ENCODE results near the gene DNAH6.
A peak's percentile ranks its signal among the peaks of the same experiment; 100 is the strongest.

The DNAH6 gene

GRCh38 chr2:84731185-84731584 is 214.9 kb downstream of the DNAH6 start:
- H3K4me1 ChIP-seq (ENCODE audit: control insufficient read depth in 2 of 2, insufficient read depth in 1 of 2, low read depth in 1 of 2, low read length in 2 of 2): no peaks in the 10 kb centered on the region
- no peak overlapping the region for H3K14ac ChIP-seq (ENCODE audit: low read length)
- H3K79me1 ChIP-seq (ENCODE audit: low read depth, low read length): no peaks in the 10 kb centered on the region
- H2BK15ac ChIP-seq (ENCODE audit: low read length): no peak overlapping the region
- no CpG with 5 or more reads among the region's 3 CpGs for WGBS, 2 donors (ENCODE audit: extremely low coverage in 2 of 2, insufficient read length in 2 of 2, insufficient replicate concordance in 1 of 2)
- H3K4me3 ChIP-seq (ENCODE audit: low read length in 2 of 2): no peak overlapping the region
- no peak overlapping the region for H2BK12ac ChIP-seq (ENCODE audit: low read length)
- no peak overlapping the region for H4K91ac ChIP-seq (ENCODE audit: low read depth, low read length, poor library complexity)
- no peak overlapping the region for H3K4ac ChIP-seq (ENCODE audit: low read length)
- no peak overlapping the region for H3K27ac ChIP-seq (replicated peaks; ENCODE audit: low read length)
- H2BK120ac ChIP-seq (ENCODE audit: low read depth, low read length): no peak overlapping the region
- no peak overlapping the region for H2BK5ac ChIP-seq (ENCODE audit: low read length)
- no peak overlapping the region for H3K9ac ChIP-seq (ENCODE audit: low read depth, low read length, poor library complexity)
- H3K27me3 ChIP-seq (ENCODE audit: control insufficient read depth in 3 of 3, insufficient read depth in 3 of 3, low read depth in 1 of 3, low read length in 3 of 3): no peaks in the 10 kb centered on the region
- no peak overlapping the region for H4K8ac ChIP-seq (ENCODE audit: low read depth, low read length)
- H3K9me3 ChIP-seq (replicated peaks in 1 of 2; ENCODE audit: control insufficient read depth in 2 of 2, insufficient read depth in 1 of 2, low read depth in 1 of 2, low read length in 2 of 2): no peaks in the 10 kb centered on the region
- no peaks in the 10 kb centered on the region for H3K36me3 ChIP-seq (replicated peaks in 1 of 2; ENCODE audit: control insufficient read depth in 2 of 2, insufficient read depth in 2 of 2, low read length in 2 of 2)
- no peak overlapping the region for H3K18ac ChIP-seq (ENCODE audit: low read length)
- no peak overlapping the region for H3K4me2 ChIP-seq (ENCODE audit: insufficient read depth, low read length, poor library complexity, severe bottlenecking)
- no peak overlapping the region for H2AFZ ChIP-seq (ENCODE audit: low read length)
- DNase-seq (ENCODE audit: low spot score): no peak
- H3K23ac ChIP-seq (ENCODE audit: low read depth, low read length, poor library complexity): no peak overlapping the region
- no peak overlapping the region for H2AK5ac ChIP-seq (ENCODE audit: low read depth, low read length)

GRCh38 chr2:84732897-84733778 is 216.8 kb downstream of the DNAH6 start:
- no peak overlapping the region for H3K18ac ChIP-seq (ENCODE audit: low read length)
- no peaks in the 10 kb centered on the region for H3K9me3 ChIP-seq (replicated peaks in 1 of 2; ENCODE audit: control insufficient read depth in 2 of 2, insufficient read depth in 1 of 2, low read depth in 1 of 2, low read length in 2 of 2)
- H2BK15ac ChIP-seq (ENCODE audit: low read length): no peak overlapping the region
- H2AK5ac ChIP-seq (ENCODE audit: low read depth, low read length): no peak overlapping the region
- no peaks in the 10 kb centered on the region for H3K79me1 ChIP-seq (ENCODE audit: low read depth, low read length)
- no peak overlapping the region for H3K4me3 ChIP-seq (ENCODE audit: low read length in 2 of 2)
- no peak for DNase-seq (ENCODE audit: low spot score)
- H2BK12ac ChIP-seq (ENCODE audit: low read length): no peak overlapping the region
- H3K4me1 ChIP-seq (ENCODE audit: control insufficient read depth in 2 of 2, insufficient read depth in 1 of 2, low read depth in 1 of 2, low read length in 2 of 2): no peaks in the 10 kb centered on the region
- WGBS, 2 donors (ENCODE audit: extremely low coverage in 2 of 2, insufficient read length in 2 of 2, insufficient replicate concordance in 1 of 2): no CpG with 5 or more reads among the region's 6 CpGs
- H2AFZ ChIP-seq (ENCODE audit: low read length): no peak overlapping the region
- no peak overlapping the region for H3K9ac ChIP-seq (ENCODE audit: low read depth, low read length, poor library complexity)
- no peak overlapping the region for H3K14ac ChIP-seq (ENCODE audit: low read length)
- no peak overlapping the region for H3K27ac ChIP-seq (replicated peaks; ENCODE audit: low read length)
- H3K27me3 ChIP-seq (ENCODE audit: control insufficient read depth in 3 of 3, insufficient read depth in 3 of 3, low read depth in 1 of 3, low read length in 3 of 3): no peaks in the 10 kb centered on the region
- H3K4me2 ChIP-seq (ENCODE audit: insufficient read depth, low read length, poor library complexity, severe bottlenecking): no peak overlapping the region
- H2BK5ac ChIP-seq (ENCODE audit: low read length): no peak overlapping the region
- no peak overlapping the region for H4K91ac ChIP-seq (ENCODE audit: low read depth, low read length, poor library complexity)
- H3K36me3 ChIP-seq (replicated peaks in 1 of 2; ENCODE audit: control insufficient read depth in 2 of 2, insufficient read depth in 2 of 2, low read length in 2 of 2): no peaks in the 10 kb centered on the region
- no peak overlapping the region for H3K23ac ChIP-seq (ENCODE audit: low read depth, low read length, poor library complexity)
- no peak overlapping the region for H4K8ac ChIP-seq (ENCODE audit: low read depth, low read length)
- no peak overlapping the region for H3K4ac ChIP-seq (ENCODE audit: low read length)
- no peak overlapping the region for H2BK120ac ChIP-seq (ENCODE audit: low read depth, low read length)

GRCh38 chr2:84735389-84735788 is 219.1 kb downstream of the DNAH6 start:
- H3K4me1 ChIP-seq (ENCODE audit: control insufficient read depth in 2 of 2, insufficient read depth in 1 of 2, low read depth in 1 of 2, low read length in 2 of 2): no peaks in the 10 kb centered on the region
- no peak overlapping the region for H4K91ac ChIP-seq (ENCODE audit: low read depth, low read length, poor library complexity)
- H2BK120ac ChIP-seq (ENCODE audit: low read depth, low read length): no peak overlapping the region
- no peaks in the 10 kb centered on the region for H3K79me1 ChIP-seq (ENCODE audit: low read depth, low read length)
- no peak overlapping the region for H3K4ac ChIP-seq (ENCODE audit: low read length)
- H3K27ac ChIP-seq (replicated peaks; ENCODE audit: low read length): no peak overlapping the region
- WGBS, 2 donors (ENCODE audit: extremely low coverage in 2 of 2, insufficient read length in 2 of 2, insufficient replicate concordance in 1 of 2): no CpG with 5 or more reads among the region's 1 CpG
- no peak overlapping the region for H2AK5ac ChIP-seq (ENCODE audit: low read depth, low read length)
- H2BK12ac ChIP-seq (ENCODE audit: low read length): no peak overlapping the region
- no peak overlapping the region for H2AFZ ChIP-seq (ENCODE audit: low read length)
- no peak overlapping the region for H2BK5ac ChIP-seq (ENCODE audit: low read length)
- no peak overlapping the region for H3K4me2 ChIP-seq (ENCODE audit: insufficient read depth, low read length, poor library complexity, severe bottlenecking)
- no peak overlapping the region for H3K14ac ChIP-seq (ENCODE audit: low read length)
- H3K36me3 ChIP-seq (replicated peaks in 1 of 2; ENCODE audit: control insufficient read depth in 2 of 2, insufficient read depth in 2 of 2, low read length in 2 of 2): no peaks in the 10 kb centered on the region
- no peak overlapping the region for H3K23ac ChIP-seq (ENCODE audit: low read depth, low read length, poor library complexity)
- no peak overlapping the region for H3K18ac ChIP-seq (ENCODE audit: low read length)
- H3K4me3 ChIP-seq (ENCODE audit: low read length in 2 of 2): no peak overlapping the region
- H3K27me3 ChIP-seq (ENCODE audit: control insufficient read depth in 3 of 3, insufficient read depth in 3 of 3, low read depth in 1 of 3, low read length in 3 of 3): no peaks in the 10 kb centered on the region
- no peak overlapping the region for H4K8ac ChIP-seq (ENCODE audit: low read depth, low read length)
- no peak overlapping the region for H3K9ac ChIP-seq (ENCODE audit: low read depth, low read length, poor library complexity)
- no peaks in the 10 kb centered on the region for H3K9me3 ChIP-seq (replicated peaks in 1 of 2; ENCODE audit: control insufficient read depth in 2 of 2, insufficient read depth in 1 of 2, low read depth in 1 of 2, low read length in 2 of 2)
- no peak overlapping the region for H2BK15ac ChIP-seq (ENCODE audit: low read length)
- DNase-seq (ENCODE audit: low spot score): no peak

GRCh38 chr2:84741182-84741822 is 225.0 kb downstream of the DNAH6 start:
- peak overlapping the region; percentile 27 for H3K14ac ChIP-seq (ENCODE audit: low read length)
- H4K91ac ChIP-seq (ENCODE audit: low read depth, low read length, poor library complexity): no peak overlapping the region
- no peak overlapping the region for H2AFZ ChIP-seq (ENCODE audit: low read length)
- no peak overlapping the region for H3K23ac ChIP-seq (ENCODE audit: low read depth, low read length, poor library complexity)
- H3K27me3 ChIP-seq (ENCODE audit: control insufficient read depth in 3 of 3, insufficient read depth in 3 of 3, low read depth in 1 of 3, low read length in 3 of 3): no peaks in the 10 kb centered on the region
- H3K4me3 ChIP-seq (ENCODE audit: low read length in 2 of 2): no peak overlapping the region
- H3K9me3 ChIP-seq (replicated peaks in 1 of 2; ENCODE audit: control insufficient read depth in 2 of 2, insufficient read depth in 1 of 2, low read depth in 1 of 2, low read length in 2 of 2): no peaks in the 10 kb centered on the region
- H2BK5ac ChIP-seq (ENCODE audit: low read length): no peak overlapping the region
- no peak overlapping the region for H2BK120ac ChIP-seq (ENCODE audit: low read depth, low read length)
- no peak overlapping the region for H3K4ac ChIP-seq (ENCODE audit: low read length)
- H3K18ac ChIP-seq (ENCODE audit: low read length): no peak overlapping the region
- DNase-seq (ENCODE audit: low spot score): no peak
- no peak overlapping the region for H2AK5ac ChIP-seq (ENCODE audit: low read depth, low read length)
- H3K27ac ChIP-seq (replicated peaks; ENCODE audit: low read length): no peak overlapping the region
- H3K4me2 ChIP-seq (ENCODE audit: insufficient read depth, low read length, poor library complexity, severe bottlenecking): no peak overlapping the region
- peaks cover 4% of the 10 kb centered on the region for H3K79me1 ChIP-seq (ENCODE audit: low read depth, low read length)
- H4K8ac ChIP-seq (ENCODE audit: low read depth, low read length): no peak overlapping the region
- no peak overlapping the region for H2BK15ac ChIP-seq (ENCODE audit: low read length)
- H2BK12ac ChIP-seq (ENCODE audit: low read length): no peak overlapping the region
- H3K4me1 ChIP-seq (ENCODE audit: control insufficient read depth in 2 of 2, insufficient read depth in 1 of 2, low read depth in 1 of 2, low read length in 2 of 2): no peaks in the 10 kb centered on the region
- no CpG with 5 or more reads among the region's 3 CpGs for WGBS, 2 donors (ENCODE audit: extremely low coverage in 2 of 2, insufficient read length in 2 of 2, insufficient replicate concordance in 1 of 2)
- no peaks in the 10 kb centered on the region for H3K36me3 ChIP-seq (replicated peaks in 1 of 2; ENCODE audit: control insufficient read depth in 2 of 2, insufficient read depth in 2 of 2, low read length in 2 of 2)
- no peak overlapping the region for H3K9ac ChIP-seq (ENCODE audit: low read depth, low read length, poor library complexity)

Measured in neuronal stem cell (in vitro differentiated cells).